Measurements from ENCODE around the gene KIZ. TPM values are rescaled to one million over a fixed set of nuclear protein-coding genes. Genes with fewer than 3 reads are reported as not detected.

Gene KIZ
- total RNA-seq, 1 experiment from 2014 or later: 43.6 TPM

GRCh38 chr20:21151791-21152190 lies 25.9 kb downstream of the KIZ start (continued):
- TF ChIP-seq KAT7 (CRISPR knock-in tag; IDR thresholded peaks at IDR 0.05; ENCODE audit: borderline replicate concordance) (no peak), JAZF1 (CRISPR knock-in tag; IDR thresholded peaks at IDR 0.05) (no peak), SMAD3 (CRISPR knock-in tag; IDR thresholded peaks at IDR 0.05; ENCODE audit: borderline replicate concordance) (no peak), SMAD4 (CRISPR knock-in tag; IDR thresholded peaks at IDR 0.05) (no peak), FOXP4 (CRISPR knock-in tag; IDR thresholded peaks at IDR 0.05) (no peak), FOXJ3 (CRISPR knock-in tag; IDR thresholded peaks at IDR 0.05; ENCODE audit: borderline replicate concordance) (no peak), ZNF512 (CRISPR knock-in tag; IDR thresholded peaks at IDR 0.05; ENCODE audit: borderline replicate concordance) (no peak), ERG (CRISPR knock-in tag; IDR thresholded peaks at IDR 0.05) (no peak), ARID4B (CRISPR knock-in tag; IDR thresholded peaks at IDR 0.05; ENCODE audit: borderline replicate concordance) (no peak)

GRCh38 chr20:21154692-21155091 lies 28.8 kb downstream of the KIZ start:
- no peaks in the 10 kb centered on the region for H3K27me3 Mint-ChIP-seq (ENCODE audit: low read depth)
- H3K27ac Mint-ChIP-seq: no peak overlapping the region
- POLR2A ChIA-PET: no interaction called here
- H3K36me3 Mint-ChIP-seq: peaks cover 15% of the 10 kb centered on the region
- ATAC-seq (no peak), DNase-seq (ENCODE audit: low spot score) (no peak)
- no peak overlapping the region for H3K4me3 Mint-ChIP-seq
- TF ChIP-seq HMGA2 (CRISPR knock-in tag; IDR thresholded peaks at IDR 0.05): no peak
- TF ChIP-seq USF1 (CRISPR knock-in tag; IDR thresholded peaks at IDR 0.05): no peak
- no peak for TF ChIP-seq SP1 (CRISPR knock-in tag; conservative IDR thresholded peaks at IDR 0.05)
- TF ChIP-seq JUN (CRISPR knock-in tag; IDR thresholded peaks at IDR 0.05): no peak
- no peak for TF ChIP-seq TP53 (CRISPR knock-in tag; IDR thresholded peaks at IDR 0.05)
- H3K4me1 Mint-ChIP-seq: peaks cover 7% of the 10 kb centered on the region
- no peaks in the 10 kb centered on the region; the same call in 1 of the 2 replicates for H3K9me3 Mint-ChIP-seq
- CTCF ChIA-PET: no interaction called here

GRCh38 chr20:21155268-21155667 lies 29.4 kb downstream of the KIZ start:
- no peak for DNase-seq (ENCODE audit: low spot score)
- H3K4me1 Mint-ChIP-seq: peaks cover 7% of the 10 kb centered on the region
- H3K9me3 Mint-ChIP-seq: peaks cover under 1% of the 10 kb centered on the region; the same call in 1 of the 2 replicates
- CTCF ChIA-PET: no interaction called here
- no peak for ATAC-seq
- no peak overlapping the region for H3K27ac Mint-ChIP-seq
- no peaks in the 10 kb centered on the region for H3K27me3 Mint-ChIP-seq (ENCODE audit: low read depth)
- H3K36me3 Mint-ChIP-seq: peaks cover 18% of the 10 kb centered on the region
- no peak overlapping the region for H3K4me3 Mint-ChIP-seq
- POLR2A ChIA-PET: no interaction called here
- TF ChIP-seq GRHL2 (CRISPR knock-in tag; IDR thresholded peaks at IDR 0.05; ENCODE audit: insufficient replicate concordance, severe bottlenecking) (no peak), ETV6 (CRISPR knock-in tag; IDR thresholded peaks at IDR 0.05) (no peak), TEAD4 (CRISPR knock-in tag; IDR thresholded peaks at IDR 0.05) (no peak), ZNF317 (CRISPR knock-in tag; IDR thresholded peaks at IDR 0.05; ENCODE audit: borderline replicate concordance, low read depth) (no peak), RORB (CRISPR knock-in tag; IDR thresholded peaks at IDR 0.05) (no peak), SOX15 (CRISPR knock-in tag; IDR thresholded peaks at IDR 0.05) (no peak), ATF2 (CRISPR knock-in tag; IDR thresholded peaks at IDR 0.05; ENCODE audit: borderline replicate concordance, low read depth) (no peak), ZNF232 (CRISPR knock-in tag; IDR thresholded peaks at IDR 0.05) (no peak), USF2 (CRISPR knock-in tag; IDR thresholded peaks at IDR 0.05) (no peak)
